Activated CD4-positive, CD25-positive, alpha-beta regulatory T cell (primary cell): ENCODE measurements around the gene BASP1.

Source experiments
- DNase-seq, 4 experiments: peaks; one replicate each; lab custom pipeline; 2025; lab: John Stamatoyannopoulos, UW

BASP1 gene

GRCh38 chr5:17217493-17218352 lies at the start of gene BASP1:
BASP1 (plus strand) TSS chr5:17217631; CDS start chr5:17275217, 57,586 bp downstream.
- DNase-seq: peak in 3 of 4 experiments; percentile 3 to 25 (median 5)

- DNase-seq: no peak
These were observed 47.9 kb upstream of the BASP1 start for GRCh38 chr5:17169507-17169906.

- DNase-seq: no peak
These were observed 44.6 kb upstream of the BASP1 start for GRCh38 chr5:17172791-17173190.

GRCh38 chr5:17174965-17175364 lies 42.5 kb upstream of the BASP1 start:
- no peak for DNase-seq

GRCh38 chr5:17177501-17178372 lies 39.7 kb upstream of the BASP1 start:
- DNase-seq: no peak

GRCh38 chr5:17178373-17178675 lies 39.1 kb upstream of the BASP1 start:
- no peak for DNase-seq

- DNase-seq: no peak
These were observed 37.0 kb upstream of the BASP1 start for GRCh38 chr5:17180330-17180843.

- DNase-seq: no peak
These were observed 36.3 kb upstream of the BASP1 start for GRCh38 chr5:17180864-17181723.

GRCh38 chr5:17182494-17182893 lies 34.9 kb upstream of the BASP1 start:
- no peak for DNase-seq

GRCh38 chr5:17182981-17183380 lies 34.5 kb upstream of the BASP1 start:
- DNase-seq: no peak

GRCh38 chr5:17183831-17184230 lies 33.6 kb upstream of the BASP1 start:
- DNase-seq: no peak

GRCh38 chr5:17184588-17184987 lies 32.8 kb upstream of the BASP1 start:
- no peak for DNase-seq

- no peak for DNase-seq
These were observed 32.1 kb upstream of the BASP1 start for GRCh38 chr5:17185349-17185748.

- DNase-seq: no peak
These were observed 31.7 kb upstream of the BASP1 start for GRCh38 chr5:17185773-17186172.

GRCh38 chr5:17186256-17186655 lies 31.2 kb upstream of the BASP1 start:
- no peak for DNase-seq

- DNase-seq: no peak
These were observed 30.2 kb upstream of the BASP1 start for GRCh38 chr5:17187011-17187785.

- no peak for DNase-seq
These were observed 29.7 kb upstream of the BASP1 start for GRCh38 chr5:17187786-17188170.

- DNase-seq: peak; percentile 13 to 44 (median 20)
These were observed 27.9 kb upstream of the BASP1 start for GRCh38 chr5:17189381-17190036.

GRCh38 chr5:17190242-17190778 lies 27.1 kb upstream of the BASP1 start:
- DNase-seq: no peak

GRCh38 chr5:17190799-17191391 lies 26.5 kb upstream of the BASP1 start:
- DNase-seq: no peak
